Renal cortex interstitium (tissue), 11 donors: ENCODE data around the gene ZNF678. TPM values are rescaled to one million over a fixed set of nuclear protein-coding genes. Genes with fewer than 3 reads are reported as not detected.
"Not testable (repeated sequence)": the region's sequence is repeated elsewhere in the genome, so short reads cannot be mapped to it uniquely, and the experiment has no call there.

ENCODE experiments used
- DNase-seq, 11 donors: peaks; one replicate each; pipeline ENCODE4 v3.0.0-alpha.2; 2013; ENCODE audit warnings: low read depth in 9 of 11, low spot score in 4 of 11; ENCODE audit errors: extremely low read depth in 1 of 11
- polyA plus RNA-seq, 3 donors: library from polyadenylated mRNA; unstranded; fragments of 120-200 nt; gene quantifications; one replicate each; pipeline ENCODE4 v1.2.1, GENCODE V29; 2013; ENCODE audit not compliant: insufficient read length in 3 of 3

The ZNF678 gene
- polyA plus RNA-seq, 3 donors = 13.1 to 16.0 (median 15.3) TPM

DNA sequence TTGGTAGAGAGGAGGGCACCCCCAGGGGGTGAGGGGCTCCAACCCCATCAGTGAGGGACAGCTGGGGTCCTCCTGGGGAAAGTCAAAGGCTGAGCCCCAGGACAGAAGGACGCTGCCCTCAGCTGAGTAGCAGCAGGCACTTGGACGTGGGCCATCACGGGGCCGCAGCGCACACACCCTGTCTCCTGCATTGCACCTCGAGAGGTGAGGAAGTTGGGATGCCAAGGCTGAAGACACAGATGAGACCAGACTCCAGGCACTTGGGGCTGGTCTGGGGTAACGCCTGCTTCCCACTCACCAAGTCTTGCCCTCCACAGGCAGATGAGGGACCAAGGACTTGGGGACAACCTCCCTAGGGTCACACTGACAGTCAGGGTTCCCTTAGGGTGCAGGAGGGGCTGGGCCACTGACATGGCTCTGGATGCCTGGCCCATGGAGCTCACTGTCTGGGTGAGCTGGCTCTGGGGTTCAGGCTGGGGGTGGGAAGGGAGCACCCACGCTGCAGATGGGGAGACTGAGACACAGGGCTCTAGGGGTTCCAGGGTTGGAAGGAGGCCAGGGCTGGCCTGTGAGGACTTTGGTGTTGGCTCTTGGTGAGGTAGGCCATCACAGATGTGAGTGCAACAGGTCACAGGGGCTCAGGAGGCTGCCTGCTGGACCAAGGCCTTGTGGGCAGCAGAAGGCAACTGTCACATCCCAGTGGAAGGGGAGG is 16.6 kb upstream of the ZNF678 start:
- no peak for DNase-seq

DNA sequence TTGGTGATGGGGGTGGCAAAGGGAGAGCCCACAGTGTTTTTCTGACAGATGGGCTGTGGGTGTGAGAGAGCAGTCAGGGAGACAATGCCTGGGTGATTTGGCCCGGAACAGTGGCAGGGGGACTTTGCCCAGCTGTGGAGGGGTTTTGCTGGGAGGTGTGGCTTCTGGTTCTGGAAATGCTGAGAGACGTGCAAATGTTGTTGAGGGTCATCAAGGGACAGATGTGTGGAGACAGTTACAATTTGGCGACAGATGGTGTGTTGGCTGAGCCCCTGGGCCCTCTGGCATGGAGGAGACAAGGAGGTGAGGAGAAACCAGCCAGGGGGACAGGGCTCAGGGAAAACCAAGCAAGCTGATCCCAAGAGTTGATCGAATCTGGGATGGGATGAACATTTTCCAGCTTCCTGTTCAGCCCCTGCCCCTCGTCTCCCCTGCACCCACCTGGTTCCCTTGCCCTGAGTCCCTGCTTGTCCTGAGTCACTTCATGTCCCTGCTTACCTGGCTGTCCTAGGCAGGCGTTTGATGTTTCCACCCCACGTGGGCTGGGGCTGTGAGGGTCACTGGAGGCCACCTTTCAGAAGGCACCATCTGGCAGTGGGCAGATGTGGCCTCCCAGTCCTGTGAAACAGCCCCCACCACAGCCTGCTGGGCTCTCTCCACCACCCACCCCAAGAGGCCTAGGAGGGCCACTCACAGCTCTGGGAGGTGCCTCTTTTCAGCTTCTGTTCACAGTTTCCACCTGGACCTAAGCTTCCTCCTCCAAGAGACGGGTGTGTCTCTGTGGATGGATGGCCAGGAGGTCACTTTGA is 15.8 kb upstream of the ZNF678 start:
- DNase-seq = no peak

DNA sequence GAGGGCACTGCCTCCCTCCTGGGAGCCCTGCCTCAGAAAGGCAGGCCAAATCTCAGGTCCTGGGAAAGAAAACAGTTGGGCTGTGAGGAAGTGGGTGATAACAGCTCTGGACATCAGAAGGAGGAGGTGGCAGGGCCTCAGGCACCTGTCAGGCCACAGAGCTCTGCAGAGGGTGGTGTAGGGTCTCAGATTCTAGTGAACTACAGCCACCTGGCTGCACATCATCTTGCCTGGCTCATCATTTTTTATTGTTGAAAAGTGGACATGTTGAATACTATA is 15.3 kb upstream of the ZNF678 start:
- DNase-seq = no peak

DNA sequence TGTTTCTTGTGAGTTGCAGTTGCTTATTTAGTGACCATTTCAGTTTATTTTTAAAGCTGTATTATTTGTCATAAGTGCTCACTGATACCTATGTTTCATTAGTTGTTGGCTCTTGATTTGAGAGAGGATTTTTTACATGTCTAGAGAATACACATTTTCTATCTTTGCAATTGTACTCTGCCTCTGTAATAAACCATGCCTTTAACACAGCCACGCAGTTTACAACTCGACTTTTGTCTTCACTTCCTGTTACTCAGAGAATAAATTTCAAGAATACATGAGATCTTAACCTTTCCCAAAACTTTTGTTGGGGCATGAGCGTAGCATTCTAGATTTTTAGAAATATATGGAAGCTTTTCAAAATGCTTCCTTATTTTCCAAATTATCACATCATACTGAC is 14.9 kb upstream of the ZNF678 start:
- DNase-seq = no peak

DNA sequence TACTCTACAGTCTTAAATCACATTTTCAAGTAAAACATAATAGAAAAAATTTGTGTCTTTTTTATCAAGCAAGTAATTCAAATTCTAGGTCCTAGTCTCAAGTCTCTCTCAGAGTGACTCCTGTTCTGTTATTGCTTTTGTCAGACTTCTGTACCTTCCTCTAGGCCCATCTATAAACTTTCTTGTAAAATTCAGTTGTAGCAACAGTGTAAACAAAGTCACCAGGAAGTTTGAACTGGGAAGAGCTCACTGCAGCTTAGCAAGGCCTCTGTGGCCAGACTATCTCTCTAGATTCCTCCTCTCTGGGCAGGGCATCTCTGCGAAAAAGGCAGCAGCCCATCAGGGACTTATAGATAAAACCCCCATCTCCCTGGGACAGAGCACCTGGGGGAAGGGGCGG is 13.5 kb upstream of the ZNF678 start:
- no peak for DNase-seq

DNA sequence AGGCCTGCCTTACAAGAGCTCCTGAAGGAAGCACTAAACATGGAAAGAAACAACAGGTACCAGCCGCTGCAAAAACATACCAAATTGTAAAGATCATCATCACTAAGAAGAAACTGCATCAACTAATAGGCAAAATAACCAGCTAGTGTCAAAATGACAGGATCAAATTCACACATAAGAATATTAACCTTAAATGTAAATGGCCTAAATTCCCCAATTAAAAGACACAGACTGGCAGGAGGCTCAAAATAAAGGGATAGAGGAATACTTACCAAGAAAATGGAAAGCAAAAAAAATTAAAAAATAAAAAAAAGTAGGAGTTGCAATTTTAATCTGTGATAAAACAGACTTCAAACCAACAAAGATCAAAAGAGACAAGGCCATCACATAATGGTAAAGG is 11.5 kb upstream of the ZNF678 start:
- not testable (repeated sequence) for DNase-seq

DNA sequence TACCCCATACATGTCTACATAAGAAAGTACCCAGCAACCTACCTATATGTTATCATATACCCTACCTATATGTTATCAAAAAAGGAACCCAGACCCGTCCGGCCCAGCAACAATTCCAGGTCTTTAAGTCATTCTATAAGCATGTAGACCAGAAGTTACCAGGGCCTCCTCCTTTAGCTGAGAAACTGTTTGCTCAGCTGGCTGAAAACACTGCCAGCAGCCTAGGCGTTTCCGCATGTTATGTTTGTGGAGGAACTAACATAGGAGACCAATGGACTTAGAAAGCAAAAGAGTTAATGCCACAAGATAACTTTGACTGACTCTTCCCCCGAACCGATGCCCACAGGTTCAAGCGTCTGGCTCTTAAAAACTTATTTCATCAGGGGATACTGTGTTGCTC is 7.1 kb upstream of the ZNF678 start:
- no peak for DNase-seq

DNA sequence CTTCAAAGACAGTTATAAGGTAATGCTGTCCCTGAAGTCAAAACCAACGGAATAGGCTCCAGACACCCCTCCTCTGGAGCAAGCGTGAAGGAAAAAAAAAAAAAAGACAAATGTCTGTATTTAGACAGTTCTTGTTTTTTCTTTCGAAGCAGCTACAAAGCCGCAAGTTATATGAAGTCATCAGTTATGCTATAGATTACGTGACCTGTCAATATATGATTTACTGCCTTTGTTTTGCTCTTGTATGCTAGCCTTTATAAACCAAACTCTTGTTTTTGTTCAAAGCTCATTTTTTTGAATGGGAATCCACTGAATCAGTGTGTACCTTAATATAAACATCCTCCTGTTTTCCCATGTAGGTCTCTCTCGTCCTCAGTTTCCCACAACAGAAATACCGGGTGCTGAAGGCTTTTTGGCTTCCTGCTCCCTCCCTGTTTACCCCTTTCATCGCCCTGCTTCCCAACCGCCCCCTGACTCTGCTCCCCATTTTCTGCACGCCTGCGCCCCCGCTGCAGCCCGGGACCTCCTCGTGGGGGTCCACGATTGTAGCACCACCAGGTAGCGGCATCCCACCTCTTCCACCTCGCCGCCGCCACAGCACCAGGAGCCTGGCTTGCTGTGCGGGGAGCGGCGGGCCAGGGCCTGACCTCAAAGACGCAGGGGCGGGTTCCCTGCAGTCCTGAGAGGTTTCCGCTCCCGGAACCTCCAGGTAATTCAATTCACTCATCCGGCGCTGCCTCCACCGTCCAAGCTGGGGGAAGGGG is 5.2 kb upstream of the ZNF678 start:
- DNase-seq = no peak

DNA sequence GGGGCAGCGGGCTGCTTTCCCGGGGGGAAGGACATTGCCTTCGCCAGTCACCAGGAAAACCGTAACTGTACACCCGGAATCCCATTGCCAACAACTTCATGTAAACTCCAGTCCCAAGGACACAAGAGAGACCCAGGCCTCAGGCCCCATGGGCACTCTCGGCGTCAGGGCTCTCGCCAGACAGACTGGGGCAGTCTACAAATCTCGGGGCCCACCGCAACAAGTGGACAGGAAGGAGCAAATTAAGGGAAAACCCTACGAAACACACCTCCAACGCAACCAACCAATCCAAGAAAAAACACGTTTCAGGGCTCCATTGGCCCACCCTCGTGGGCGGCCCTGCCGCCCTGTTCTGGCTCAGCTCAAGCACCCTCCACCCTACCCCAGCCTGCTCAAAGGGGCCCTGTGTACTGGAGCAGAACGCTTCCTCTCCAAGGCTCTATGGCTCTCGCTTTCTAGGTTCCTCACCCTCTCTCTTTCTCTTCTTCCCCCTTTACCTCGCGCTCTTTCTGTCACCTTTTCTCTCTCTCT is 4.6 kb upstream of the ZNF678 start:
- DNase-seq = peak in 1 of 11 donors; percentile 14

DNA sequence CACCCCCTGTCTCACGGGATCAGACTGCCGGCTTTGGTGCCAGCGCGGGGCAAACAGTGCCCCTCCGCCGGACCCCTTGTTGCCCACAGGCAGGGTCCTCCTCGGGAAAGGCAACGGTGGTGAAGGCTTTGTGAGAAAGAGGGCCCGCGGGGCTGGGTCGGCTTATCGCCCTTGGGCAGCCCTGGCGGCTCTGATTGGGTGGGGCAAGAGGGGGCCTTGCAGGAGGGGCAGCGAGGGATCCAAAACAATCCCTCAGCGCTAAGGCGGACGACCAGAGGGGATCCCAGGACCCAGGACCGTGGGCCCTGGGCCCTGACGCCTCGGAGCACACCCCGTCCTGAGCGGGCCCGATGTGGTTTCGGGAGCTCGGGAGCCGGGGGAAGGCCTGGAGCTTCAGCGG is 3.9 kb upstream of the ZNF678 start:
- DNase-seq = no peak

DNA sequence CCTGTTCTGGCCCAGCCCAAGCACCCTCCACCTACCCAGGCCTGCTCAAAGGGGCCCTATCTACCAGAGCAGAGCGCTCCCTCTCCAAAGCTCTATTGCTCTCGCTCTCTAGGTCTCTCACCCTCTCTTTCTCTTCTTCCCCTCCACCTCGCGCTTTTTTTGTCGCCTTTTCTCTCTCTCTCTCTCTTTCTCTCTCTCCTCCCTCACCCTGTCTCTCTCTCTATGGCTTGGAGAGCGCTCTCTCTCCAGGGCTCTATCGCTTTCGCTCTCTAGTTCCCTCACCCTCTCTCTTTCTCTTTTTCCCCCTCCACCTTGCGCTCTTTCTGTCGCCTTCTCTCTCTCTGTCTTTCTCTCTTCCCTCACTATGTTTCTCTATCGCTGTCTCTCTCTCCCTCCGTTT is 3.4 kb upstream of the ZNF678 start:
- no peak for DNase-seq

DNA sequence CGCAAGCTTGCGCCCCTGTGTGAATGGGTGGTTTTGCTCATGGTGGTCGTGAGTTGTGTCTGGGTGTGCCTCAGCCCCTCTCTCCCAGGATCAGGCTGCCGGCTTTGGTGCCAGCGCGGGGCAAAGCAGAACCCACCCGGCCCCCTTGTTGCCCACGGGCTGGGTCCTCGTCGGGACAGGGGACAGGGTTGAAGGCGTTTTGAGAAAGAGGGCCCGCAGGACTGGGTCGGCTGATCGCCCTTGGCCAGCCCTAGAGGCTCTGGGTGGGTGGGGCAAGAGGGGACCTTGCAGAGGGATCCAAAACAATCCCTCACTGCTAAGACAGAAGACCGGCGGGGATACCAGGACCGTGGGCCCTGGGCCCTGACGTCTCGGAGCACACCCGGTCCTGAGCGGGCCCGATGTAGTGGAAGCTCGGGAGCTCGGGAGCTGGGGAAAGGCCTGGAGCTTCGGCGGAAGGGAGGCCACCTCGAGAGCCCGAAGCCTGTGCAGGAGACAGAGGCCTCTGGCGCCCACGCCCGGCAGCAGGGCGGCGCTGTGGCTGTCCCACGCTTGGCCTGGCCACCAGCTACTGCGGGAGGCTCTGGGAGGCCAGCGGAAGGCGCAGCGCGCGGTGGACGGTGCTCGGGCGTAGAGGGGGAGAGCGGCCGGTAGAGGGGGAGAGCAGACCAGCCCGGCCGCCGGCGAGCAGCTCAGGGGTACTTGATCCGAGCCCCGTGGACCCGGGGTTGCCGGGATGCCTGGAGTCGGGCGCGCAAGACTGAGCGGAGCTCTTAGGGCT is 2.8 kb upstream of the ZNF678 start:
- peak in 1 of 11 donors; percentile 20 for DNase-seq

DNA sequence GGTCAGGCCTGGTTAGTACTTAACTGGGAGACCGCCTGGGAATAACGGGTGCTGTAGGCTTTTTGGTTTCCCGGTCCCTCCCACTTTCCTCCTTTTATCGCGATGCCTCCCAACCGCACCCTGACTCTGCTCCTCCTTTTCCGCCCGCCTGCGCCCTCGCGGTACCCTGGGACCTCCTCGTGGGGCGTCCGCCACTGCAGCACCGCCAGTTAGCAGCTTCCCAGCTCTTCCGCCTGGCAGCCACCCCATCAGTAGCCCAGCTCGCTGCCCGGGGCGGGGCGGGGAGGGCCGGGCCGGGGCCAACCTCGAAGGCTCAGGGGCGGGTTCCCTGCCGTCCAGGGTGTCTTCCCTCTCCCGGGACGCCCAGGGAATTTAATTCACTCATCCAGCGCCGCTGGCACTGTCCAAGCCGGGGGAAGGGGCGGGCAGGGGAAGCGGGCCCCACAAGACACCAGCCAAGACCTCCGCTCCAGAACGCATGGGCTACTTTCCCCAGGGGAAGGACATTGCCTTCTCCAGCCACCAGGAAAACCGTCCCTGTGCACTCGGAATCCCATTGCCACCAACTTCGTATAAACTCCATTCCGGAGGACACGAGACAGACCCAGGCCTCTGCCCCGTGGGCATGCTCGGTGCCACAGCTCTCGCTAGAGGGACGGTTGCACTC is 2.0 kb upstream of the ZNF678 start:
- peak in 1 of 11 donors; percentile 9 for DNase-seq

DNA sequence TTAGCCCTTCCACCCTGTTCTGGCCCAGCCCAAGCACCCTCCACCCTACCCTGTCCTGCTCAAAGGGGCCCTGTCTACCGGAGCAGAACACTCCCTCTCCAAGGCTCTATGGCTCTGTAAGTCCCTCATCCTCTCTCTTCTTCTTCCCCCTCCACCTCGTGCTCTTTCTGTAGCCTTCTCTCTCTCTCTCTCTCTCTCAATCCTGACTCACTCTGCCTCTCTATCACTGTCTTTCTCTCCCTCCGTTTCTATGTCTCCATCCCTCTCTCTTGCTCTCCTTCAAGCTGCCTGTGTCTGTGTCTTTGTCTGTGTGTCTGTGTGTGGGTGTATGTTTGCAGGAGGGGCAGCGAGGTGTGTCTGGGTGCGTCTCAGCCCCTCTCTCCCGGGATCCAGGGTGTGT is 1.3 kb upstream of the ZNF678 start:
- DNase-seq = no peak

DNA sequence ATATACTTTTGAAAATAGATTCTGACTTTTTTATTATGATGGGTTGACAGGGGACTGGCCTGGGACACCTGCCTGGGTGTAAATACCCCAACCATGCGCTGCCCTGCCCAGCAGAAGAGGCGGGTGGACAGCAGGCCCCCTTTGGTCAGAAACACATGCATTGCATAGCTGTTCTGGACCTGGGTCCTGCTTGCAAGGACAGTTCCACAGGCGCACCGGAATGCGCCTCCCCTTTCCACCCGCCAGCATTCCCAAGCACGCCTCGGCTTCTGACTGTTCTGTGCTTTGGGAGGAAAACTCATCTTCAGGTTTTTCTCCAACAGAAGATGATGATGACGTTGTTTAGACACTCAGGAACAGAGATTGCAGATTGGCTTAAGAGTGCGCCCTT is 428 bp upstream of the ZNF678 start:
- no peak for DNase-seq

DNA sequence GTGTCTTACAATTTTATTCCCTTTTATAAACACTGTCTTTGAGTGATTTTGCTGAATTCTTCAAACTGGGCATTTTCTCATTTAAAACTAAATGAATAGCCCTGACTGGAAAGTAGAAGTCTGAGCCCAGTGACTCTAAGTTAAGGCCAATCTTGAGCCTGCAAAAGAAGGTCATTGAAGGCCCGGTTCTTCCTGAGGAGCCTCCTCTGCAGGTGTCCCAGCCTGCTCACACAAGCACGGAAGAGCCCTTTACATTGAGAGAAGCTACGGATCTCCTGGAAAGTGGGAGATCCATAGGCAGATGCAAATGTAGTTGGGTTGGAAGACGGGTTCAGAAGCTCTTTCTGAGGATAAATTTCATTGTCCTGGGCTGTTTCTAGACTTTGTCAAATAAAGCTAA is 3.9 kb downstream of the ZNF678 start:
- no peak for DNase-seq

DNA sequence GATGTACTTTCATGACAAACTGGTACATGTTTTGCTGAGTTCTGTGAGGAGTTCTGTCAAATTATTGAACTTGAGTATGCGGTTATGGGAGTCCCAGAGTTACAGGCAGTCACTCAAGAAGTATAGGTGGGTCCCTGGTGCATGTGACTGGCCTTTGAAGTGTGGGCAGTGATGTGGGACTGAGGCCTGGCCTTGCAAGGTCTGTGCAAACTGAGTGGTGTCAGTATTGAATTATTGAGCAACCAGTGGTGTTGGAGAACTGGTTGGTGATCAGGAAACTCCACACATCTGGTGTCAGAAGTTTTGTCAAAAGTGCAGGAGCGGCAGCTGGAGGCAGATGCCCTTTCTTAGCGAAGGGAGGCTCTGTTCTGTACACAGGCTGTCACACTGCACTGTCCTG is 5.2 kb downstream of the ZNF678 start:
- DNase-seq = no peak

DNA sequence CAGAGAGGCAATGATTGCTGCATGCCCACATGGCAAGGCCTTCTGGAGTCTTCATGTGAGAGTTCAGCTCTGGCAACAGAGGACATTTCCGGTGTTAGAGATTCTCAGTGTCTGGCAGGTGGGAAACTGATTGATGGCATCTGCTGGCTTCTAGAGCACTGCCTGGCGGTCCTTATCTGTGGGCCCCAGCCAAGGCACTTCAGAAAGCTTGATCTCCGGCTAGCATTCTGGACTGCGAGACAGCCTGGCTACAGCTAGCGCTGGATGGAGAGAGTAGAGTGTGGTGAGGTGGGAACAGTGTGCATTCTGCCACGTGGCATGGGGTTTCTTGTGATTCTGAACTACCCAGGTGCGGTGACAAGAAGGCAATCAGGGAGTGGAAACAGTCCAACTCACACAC is 9.4 kb downstream of the ZNF678 start:
- no peak for DNase-seq

DNA sequence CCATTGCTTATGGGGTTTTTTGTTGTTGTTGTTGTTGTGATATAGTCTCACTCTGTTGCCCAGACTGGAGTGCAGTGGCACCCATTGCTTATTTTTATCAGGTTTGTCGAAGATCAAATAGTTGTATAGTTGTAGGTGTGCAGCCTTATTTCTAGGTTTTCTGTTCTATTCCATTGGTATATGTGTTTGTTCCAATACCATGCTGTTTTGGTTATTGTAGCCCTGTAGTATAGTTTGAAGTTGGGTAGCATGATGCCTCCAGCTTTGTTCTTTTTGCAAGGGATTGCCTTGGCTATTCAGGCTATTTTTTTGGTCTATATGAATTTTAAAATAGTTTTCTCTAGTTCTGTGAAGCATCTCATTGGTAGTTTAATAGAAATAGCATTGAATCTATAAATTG is 11.6 kb downstream of the ZNF678 start:
- no peak for DNase-seq
